ENCODE measurements around the gene LRRC56.

GRCh38 chr11:535210-535518 is 2.2 kb upstream of the LRRC56 start:
- TF ChIP-seq CTCF (conservative IDR thresholded peaks at IDR 0.05; ENCODE audit: low read depth, low read length) (no peak), EZH2 (IDR thresholded peaks at IDR 0.05; ENCODE audit: borderline replicate concordance, low read depth, low read length, poor library complexity, severe bottlenecking) (no peak)

Data from A673 (cell line).